ENCODE measurements around the gene VSTM2B. TPM values are rescaled to one million over a fixed set of nuclear protein-coding genes. Genes with fewer than 3 reads are reported as not detected.

The VSTM2B gene
- total and polyA plus RNA-seq, 2 of the 13 experiments (the other 11 are each of a cell fraction or from before 2014, with no cell fraction given) = not detected

DNA sequence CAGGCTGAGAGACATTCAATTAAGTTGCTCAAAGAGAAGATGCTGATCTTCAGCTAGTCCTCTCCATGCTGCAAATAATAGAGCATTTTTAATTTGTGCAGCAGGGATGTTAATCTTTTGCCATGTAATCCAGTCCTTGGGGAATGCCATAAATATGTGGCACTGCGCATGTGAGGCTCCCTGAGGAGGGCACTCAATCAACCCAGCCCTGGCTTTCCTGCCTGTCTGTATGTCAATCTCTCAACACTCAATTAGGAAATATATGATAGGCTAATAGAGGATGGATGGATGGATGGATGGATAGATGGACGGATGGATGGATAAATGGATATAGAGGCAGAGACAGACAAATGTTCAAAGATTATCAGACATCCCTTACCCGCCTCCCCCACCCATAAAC is 48.7 kb downstream of the VSTM2B start:
- no peaks in the 10 kb centered on the region for H3K36me3 ChIP-seq (replicated peaks in 1 of 2; ENCODE audit: control insufficient read depth in 1 of 2, insufficient read depth in 2 of 2, low read length in 2 of 2)
- no peaks in the 10 kb centered on the region for H3K4me1 ChIP-seq (ENCODE audit: insufficient read depth, low read length)
- H3K4me2 ChIP-seq (ENCODE audit: low read depth, low read length) = no peak overlapping the region
- no TSS peak for BruUV-seq (replicated peaks)
- DNase-seq (ENCODE audit: low spot score) (no peak), FAIRE-seq (no peak), ATAC-seq (no peak)
- in situ Hi-C loops (cut with HindIII; ENCODE audit: extremely low pct_ligation_motif_present, low pct_unique_long_range_greater_than_20kb) = no loop called here
- no peaks in the 10 kb centered on the region for H3K79me2 ChIP-seq (ENCODE audit: insufficient read depth, low read length)
- no peak overlapping the region for H3K9ac ChIP-seq (ENCODE audit: insufficient read depth, low read depth, low read length)
- intact Hi-C loops (cut with micrococcal nuclease; ENCODE audit: unreplicated experiment) = no loop called here
- no peaks in the 10 kb centered on the region for H4K20me1 ChIP-seq (ENCODE audit: insufficient read depth, low read length)
- TF ChIP-seq, protein P1, sequence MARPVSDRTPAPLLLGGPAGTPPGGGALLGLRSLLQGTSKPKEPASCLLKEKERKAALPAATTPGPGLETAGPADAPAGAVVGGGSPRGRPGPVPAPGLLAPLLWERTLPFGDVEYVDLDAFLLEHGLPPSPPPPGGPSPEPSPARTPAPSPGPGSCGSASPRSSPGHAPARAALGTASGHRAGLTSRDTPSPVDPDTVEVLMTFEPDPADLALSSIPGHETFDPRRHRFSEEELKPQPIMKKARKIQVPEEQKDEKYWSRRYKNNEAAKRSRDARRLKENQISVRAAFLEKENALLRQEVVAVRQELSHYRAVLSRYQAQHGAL (CRISPR knock-in tag; IDR thresholded peaks at IDR 0.05; ENCODE audit: not compliant biosample characterization) = no peak
- TF ChIP-seq ZSCAN20 (CRISPR knock-in tag; IDR thresholded peaks at IDR 0.05; ENCODE audit: borderline replicate concordance) = no peak
- TF ChIP-seq ZNF446 (CRISPR knock-in tag; IDR thresholded peaks at IDR 0.05) = no peak
- TF ChIP-seq, protein P2, sequence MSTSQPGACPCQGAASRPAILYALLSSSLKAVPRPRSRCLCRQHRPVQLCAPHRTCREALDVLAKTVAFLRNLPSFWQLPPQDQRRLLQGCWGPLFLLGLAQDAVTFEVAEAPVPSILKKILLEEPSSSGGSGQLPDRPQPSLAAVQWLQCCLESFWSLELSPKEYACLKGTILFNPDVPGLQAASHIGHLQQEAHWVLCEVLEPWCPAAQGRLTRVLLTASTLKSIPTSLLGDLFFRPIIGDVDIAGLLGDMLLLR (CRISPR knock-in tag; IDR thresholded peaks at IDR 0.05) = no peak
- TF ChIP-seq RAD51 (IDR thresholded peaks at IDR 0.05; ENCODE audit: borderline replicate concordance) = no peak
- TF ChIP-seq, protein P3, sequence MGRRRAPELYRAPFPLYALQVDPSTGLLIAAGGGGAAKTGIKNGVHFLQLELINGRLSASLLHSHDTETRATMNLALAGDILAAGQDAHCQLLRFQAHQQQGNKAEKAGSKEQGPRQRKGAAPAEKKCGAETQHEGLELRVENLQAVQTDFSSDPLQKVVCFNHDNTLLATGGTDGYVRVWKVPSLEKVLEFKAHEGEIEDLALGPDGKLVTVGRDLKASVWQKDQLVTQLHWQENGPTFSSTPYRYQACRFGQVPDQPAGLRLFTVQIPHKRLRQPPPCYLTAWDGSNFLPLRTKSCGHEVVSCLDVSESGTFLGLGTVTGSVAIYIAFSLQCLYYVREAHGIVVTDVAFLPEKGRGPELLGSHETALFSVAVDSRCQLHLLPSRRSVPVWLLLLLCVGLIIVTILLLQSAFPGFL (CRISPR knock-in tag; IDR thresholded peaks at IDR 0.05) = no peak
- no peak for TF ChIP-seq TARDBP (CRISPR knock-in tag; IDR thresholded peaks at IDR 0.05)
- no peak for TF ChIP-seq ARNT (IDR thresholded peaks at IDR 0.05)
- TF ChIP-seq MTF1 (CRISPR knock-in tag; IDR thresholded peaks at IDR 0.05) = no peak
- TF ChIP-seq GABPA (IDR thresholded peaks at IDR 0.05; ENCODE audit: low read depth, low read length) = no peak
- no peak for TF ChIP-seq GABPA (CRISPR knock-in tag; IDR thresholded peaks at IDR 0.05; ENCODE audit: low read depth)
- no peak for TF ChIP-seq MIXL1 (CRISPR knock-in tag; IDR thresholded peaks at IDR 0.05)
- no peak for TF ChIP-seq ZMYM2 (CRISPR knock-in tag; IDR thresholded peaks at IDR 0.05)
- no peak for TF ChIP-seq SETDB1 (CRISPR knock-in tag; IDR thresholded peaks at IDR 0.05; ENCODE audit: borderline replicate concordance)
- TF ChIP-seq ZNF121 (CRISPR knock-in tag; IDR thresholded peaks at IDR 0.05) = no peak
- H3K9me3 ChIP-seq (ENCODE audit: low read length) = no peaks in the 10 kb centered on the region
- H3K27ac ChIP-seq (ENCODE audit: extremely low read length, insufficient read depth, low read length) = no peak overlapping the region
- no peak overlapping the region for H3K4me3 ChIP-seq (replicated peaks in 1 of 3; ENCODE audit: insufficient read depth in 1 of 3, low read depth in 2 of 3, low read length in 3 of 3)
- 28% methylated on average over 3 of the region's 3 CpGs for WGBS (ENCODE audit: low lambda C conversion rate)
- CTCF ChIA-PET (ENCODE audit: low intra/inter-chr PET ratio, low total read pairs) = no interaction called here
- POLR2A ChIA-PET = no interaction called here
- peaks cover 1 to 29% of the 10 kb centered on the region in 2 experiments for H3K27me3 ChIP-seq (ENCODE audit: control insufficient read depth in 1 of 2, insufficient read depth in 2 of 2, low read length in 2 of 2)
- H2AFZ ChIP-seq (ENCODE audit: low read length) = no peak overlapping the region
